Body of pancreas (tissue), 4 donors: ENCODE measurements around the gene TMEM185B. TPM values are rescaled to one million over a fixed set of nuclear protein-coding genes. Genes with fewer than 3 reads are reported as not detected.

ENCODE experiments used
- ATAC-seq: fragments of 150-250 bp; one replicate; pipeline ENCODE4 v1.9.1; 2016
- DNase-seq, 4 donors: peaks; one replicate each; pipeline ENCODE4 v3.0.0-alpha.2; 2019
- H3K27ac ChIP-seq, 4 donors: fragments of 200-600 bp; sonication (generic); 1 replicate in 3 of 4; 2 replicates in 1 of 4; pipeline versions ENCODE4 v1.5.1 to v1.6.1; 2016 to 2019; ENCODE audit warnings: mild to moderate bottlenecking in 1 of 4, mixed read lengths in 1 of 4, moderate library complexity in 1 of 4
- H3K27me3 ChIP-seq, 2 donors: fragments of 200-600 bp; sonication (generic); one replicate each; pipeline ENCODE4 v1.6.0; 2016; ENCODE audit warnings: mild to moderate bottlenecking in 1 of 2
- H3K36me3 ChIP-seq, 2 donors: fragments of 200-600 bp; sonication (generic); replicated peaks in 1 of 2; 2 replicates each; pipeline ENCODE4 v1.5.1; 2016; ENCODE audit warnings: low read depth in 2 of 2; ENCODE audit not compliant: insufficient read depth in 1 of 2
- H3K4me1 ChIP-seq: fragments of 200-600 bp; sonication (generic); one replicate; pipeline ENCODE4 v1.6.0; 2016
- H3K4me3 ChIP-seq, 2 donors: fragments of 200-600 bp; sonication (generic); 1 replicate in 1 of 2; 2 replicates in 1 of 2; pipeline ENCODE4 v1.5.1; 2016 to 2019
- H3K9me3 ChIP-seq, 3 donors: fragments of 200-600 bp; sonication (generic); 1 replicate in 2 of 3; 2 replicates in 1 of 3; pipeline ENCODE4 v1.5.1; 2016
- CTCF ChIP-seq, 7 experiments: fragments of 450-650 bp in 4 of 7; fragments of 200-600 bp in 3 of 7; sonication (generic) in 3 of 7; IDR thresholded peaks; one replicate each; pipeline ENCODE4 v1.5.1; 2016 to 2019; ENCODE audit warnings: antibody characterized with exemption in 7 of 7
- POLR2A ChIP-seq, 3 donors: fragments of 450-650 bp; IDR thresholded peaks; one replicate each; pipeline ENCODE4 v1.6.1; 2016; ENCODE audit warnings: antibody characterized with exemption in 3 of 3, mild to moderate bottlenecking in 2 of 3
- WGBS, 2 donors: methylation state at CpG; one replicate each; pipeline ENCODE4 v1.1.5; 2017; 5-methylcytosine and 5-hydroxymethylcytosine counted together
- intact Hi-C: fragments of 100-400 bp; cut with DNase I; formaldehyde crosslinking; loops from one replicate; pipeline ENCODE4 v1.15.1; 2023
- total RNA-seq, 2 donors: library from RNA; depleted of rRNA; stranded (reverse); fragments of >200 nt; gene quantifications; one replicate each; pipeline ENCODE4 v1.1.0, GENCODE V29; 2016

Gene TMEM185B
- total RNA-seq, 2 donors from 2014 or later, result 18.7 to 46.5 TPM

GRCh38 chr2:120225549-120226065 is 2.4 kb upstream of the TMEM185B start:
- Histone ChIP-seq H3K36me3 (no peaks in the 10 kb centered on the region), H3K4me3 (no peak overlapping the region), H3K27me3 (no peaks in the 10 kb centered on the region), H3K9me3 (no peaks in the 10 kb centered on the region), H3K27ac (no peak overlapping the region), H3K4me1 (peaks cover 31% of the 10 kb centered on the region)
- 71 to 72% methylated on average over 9 of the region's 9 CpGs for WGBS, 2 donors
- no peak for ATAC-seq
- DNase-seq, result no peak
- intact Hi-C loops, result no loop called here
- TF ChIP-seq CTCF (IDR thresholded peaks at IDR 0.05) (no peak), POLR2A (IDR thresholded peaks at IDR 0.05) (no peak)

- no peaks in the 10 kb centered on the region for H3K27me3 ChIP-seq
- ATAC-seq, result no peak
- no peak overlapping the region for H3K4me3 ChIP-seq
- no peaks in the 10 kb centered on the region for H3K36me3 ChIP-seq
- peak in 1 of 4 donors; percentile 21 for DNase-seq
- H3K4me1 ChIP-seq, result peaks cover 31% of the 10 kb centered on the region
- 77 to 83% methylated on average over 9 of the region's 9 CpGs for WGBS, 2 donors
- intact Hi-C loops, result no loop called here
- no peaks in the 10 kb centered on the region for H3K9me3 ChIP-seq
- TF ChIP-seq POLR2A (IDR thresholded peaks at IDR 0.05) (no peak), CTCF (IDR thresholded peaks at IDR 0.05) (no peak)
- no peak overlapping the region for H3K27ac ChIP-seq
Observed at GRCh38 chr2:120224735-120225548, 1.7 kb upstream of the TMEM185B start.

- intact Hi-C loops, result no loop called here
Observed at GRCh38 chr2:120224256-120224655, 1.1 kb upstream of the TMEM185B start.

GRCh38 chr2:120222186-120223033 is 790 bp downstream of the TMEM185B start:
- DNase-seq (no peak), ATAC-seq (no peak)
- H3K4me1 ChIP-seq, result peaks cover 31% of the 10 kb centered on the region
- WGBS, 2 donors, result 77 to 95% methylated on average over 35 to 48 of the region's 49 CpGs
- H3K36me3 ChIP-seq, result no peaks in the 10 kb centered on the region
- no peak for TF ChIP-seq CTCF (IDR thresholded peaks at IDR 0.05)
- TF ChIP-seq POLR2A (IDR thresholded peaks at IDR 0.05), result no peak
- intact Hi-C loops, result no loop called here
- peak overlapping the region; percentile 79 to 92 (median 86) for H3K27ac ChIP-seq
- H3K9me3 ChIP-seq, result no peaks in the 10 kb centered on the region
- H3K4me3 ChIP-seq, result peak overlapping the region; percentile 14 to 26
- H3K27me3 ChIP-seq, result no peaks in the 10 kb centered on the region

More at GRCh38 chr2:120224256-120224655, 1.1 kb upstream of the TMEM185B start:
- Histone ChIP-seq H3K27ac (peak overlapping the region in 2 of 4 donors; percentile 81 to 91), H3K36me3 (no peaks in the 10 kb centered on the region), H3K27me3 (no peaks in the 10 kb centered on the region), H3K4me3 (no peak overlapping the region), H3K4me1 (peaks cover 31% of the 10 kb centered on the region), H3K9me3 (no peaks in the 10 kb centered on the region)
- TF ChIP-seq POLR2A (IDR thresholded peaks at IDR 0.05) (no peak), CTCF (IDR thresholded peaks at IDR 0.05) (no peak)
- WGBS, 2 donors, result 95 to 96% methylated on average over 7 to 13 of the region's 13 CpGs
- ATAC-seq (no peak), DNase-seq (no peak)
